Activated CD4-positive, CD25-positive, alpha-beta regulatory T cell (primary cell): ENCODE measurements around the gene CRYGB.
"Not testable (repeated sequence)": the region's sequence is repeated elsewhere in the genome, so short reads cannot be mapped to it uniquely, and the experiment has no call there.

Source experiments
- DNase-seq, 4 experiments: peaks; one replicate each; lab custom pipeline; 2025; lab: John Stamatoyannopoulos, UW

Gene CRYGB

DNA sequence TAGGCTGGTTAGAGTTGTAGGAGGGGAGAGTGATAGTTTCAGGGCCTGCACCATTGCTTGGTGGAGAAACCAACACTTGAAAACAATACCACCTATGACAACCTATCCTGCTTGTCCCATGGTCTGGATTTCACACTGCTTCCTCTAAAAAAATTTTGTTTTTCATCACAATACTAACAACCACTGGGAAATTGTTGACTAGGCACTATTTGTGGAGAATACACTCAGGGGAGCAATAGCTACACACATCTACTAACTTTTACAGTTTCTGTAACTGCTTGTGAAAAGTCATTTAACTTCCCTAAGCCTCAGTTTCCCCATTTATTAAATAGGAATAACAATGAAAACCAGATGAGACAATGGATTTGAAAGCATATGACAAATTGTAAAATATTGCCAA, 4.1 kb upstream of the CRYGB start:
- DNase-seq = no peak

DNA sequence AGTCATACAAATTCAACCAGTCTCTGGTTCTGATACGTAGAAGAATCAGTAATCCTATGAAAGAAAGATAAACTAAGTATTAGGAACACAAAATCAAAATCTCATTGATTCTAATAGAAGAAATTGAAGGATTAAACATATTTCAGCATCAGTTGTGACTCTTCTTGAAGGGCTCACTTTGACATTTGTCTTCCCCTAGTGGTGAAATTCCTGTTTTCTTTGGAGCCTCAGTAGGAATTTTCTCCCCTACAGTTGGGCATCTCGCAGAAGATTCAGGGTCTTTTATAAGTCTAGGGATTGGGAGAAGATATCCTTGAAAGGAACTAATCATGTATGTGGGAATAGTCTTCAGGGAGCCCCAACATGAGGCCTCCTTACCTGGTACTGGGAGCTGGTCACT, 2.8 kb upstream of the CRYGB start:
- no peak for DNase-seq

DNA sequence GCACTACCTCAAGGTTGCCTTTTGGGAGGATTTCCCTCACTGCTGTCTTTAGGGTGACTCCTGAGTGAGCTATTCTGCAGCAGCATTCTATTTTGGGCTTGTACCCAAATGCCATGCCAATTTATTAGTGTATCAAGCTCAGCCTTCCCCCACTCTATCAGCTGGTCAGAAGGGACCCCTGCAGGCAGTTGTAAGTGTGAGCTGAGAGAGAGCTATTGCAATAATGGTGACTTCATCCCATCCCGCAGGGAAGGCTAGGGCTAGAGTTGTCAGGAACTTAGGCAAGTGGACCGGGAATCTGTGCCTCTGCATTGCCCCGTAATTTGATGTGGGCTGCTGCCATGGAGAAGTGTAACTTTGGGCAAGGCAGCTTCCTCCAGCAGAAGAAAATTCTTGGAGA, 1.8 kb upstream of the CRYGB start:
- no peak for DNase-seq

DNA sequence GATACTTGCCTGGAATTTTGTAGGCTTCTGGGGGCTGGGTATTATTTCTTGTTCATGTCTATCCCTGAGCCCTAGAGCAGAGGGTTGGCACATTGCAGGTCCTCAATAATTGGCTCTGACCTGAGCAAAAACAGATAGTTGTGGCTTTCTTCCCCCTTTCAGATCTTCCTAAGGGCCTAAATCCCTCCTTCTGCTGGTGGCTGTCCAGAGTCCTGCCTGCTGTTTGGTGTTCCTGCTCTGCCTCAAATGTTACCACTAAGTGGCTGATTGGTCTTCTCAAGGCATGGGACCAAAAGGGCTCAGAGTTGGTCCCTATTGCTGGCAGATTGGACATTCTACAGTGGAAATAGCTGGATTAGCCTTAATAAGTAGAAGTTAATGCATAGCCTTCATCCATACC, 1.1 kb upstream of the CRYGB start:
- no peak for DNase-seq

DNA sequence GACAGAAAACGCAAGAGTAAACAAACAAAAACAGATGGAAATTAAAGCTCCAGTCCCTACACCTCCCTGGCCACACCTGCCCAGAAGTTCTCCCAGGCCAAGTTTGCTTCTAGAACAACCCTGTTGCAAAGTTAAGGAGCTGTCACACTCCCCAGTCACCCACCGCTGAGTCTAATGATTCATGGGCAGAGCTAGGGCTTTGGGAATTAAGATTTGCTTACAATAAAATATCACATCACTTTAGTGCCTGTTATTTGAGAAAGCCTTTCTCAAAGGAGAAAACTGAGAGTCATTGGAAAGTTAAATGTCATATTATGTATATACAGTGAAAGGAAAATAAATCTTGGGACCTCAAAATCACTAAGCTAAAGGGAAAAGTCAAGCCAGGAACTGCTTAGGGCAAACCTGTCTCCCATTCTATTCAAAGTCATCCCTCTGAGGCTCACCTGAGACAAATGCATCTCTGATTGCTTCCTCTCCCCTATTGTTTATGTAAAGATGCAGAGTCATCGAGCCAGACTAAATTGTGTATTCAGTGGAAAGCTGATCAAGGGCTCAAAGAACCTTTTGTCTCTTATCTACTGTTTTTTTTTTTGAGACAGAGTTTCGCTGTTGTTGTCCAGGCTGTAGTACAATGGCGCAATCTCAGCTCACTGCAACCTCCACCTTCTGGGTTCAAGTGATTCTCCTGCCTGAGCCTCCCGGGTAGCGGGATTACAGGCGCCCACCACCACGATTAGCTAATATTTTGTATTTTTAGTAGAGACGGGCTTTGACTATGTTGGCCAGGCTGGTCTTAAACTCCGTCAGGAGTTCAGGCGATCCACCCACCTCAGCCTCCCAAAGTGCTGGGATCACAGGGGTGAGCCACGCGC, 2.8 kb downstream of the CRYGB start:
- no peak for DNase-seq

DNA sequence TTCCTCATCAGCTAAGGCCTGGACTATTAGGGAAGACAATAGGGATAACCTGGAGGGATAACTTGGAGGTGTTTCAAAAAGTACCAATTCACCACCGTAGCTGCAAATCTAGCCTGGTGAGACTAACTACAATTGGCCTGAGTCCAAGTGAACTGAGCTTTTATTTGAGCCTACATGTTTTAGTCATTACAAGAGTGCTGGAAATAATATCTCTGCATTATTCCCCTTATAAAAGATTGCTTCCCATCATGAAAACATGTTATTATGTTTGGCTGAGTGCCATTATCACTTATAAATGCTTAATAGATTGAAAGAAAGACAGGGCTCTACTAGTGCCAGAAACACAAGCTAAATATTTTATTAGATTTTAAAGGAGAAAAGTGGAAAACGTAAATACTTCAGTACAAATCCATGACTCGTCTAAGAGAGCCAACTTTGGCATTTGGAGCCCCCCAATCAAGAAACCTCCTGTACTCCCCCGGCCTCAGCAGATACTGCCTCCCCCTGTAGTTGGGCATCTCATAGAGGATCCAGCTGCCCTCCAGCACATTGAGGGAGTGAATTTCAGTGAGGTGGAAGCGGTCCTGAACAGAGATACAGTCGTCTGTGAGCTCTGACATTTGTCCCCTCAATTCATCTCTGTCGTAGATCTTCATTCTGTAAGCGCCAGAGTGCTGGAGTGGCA, 3.6 kb downstream of the CRYGB start:
- no peak for DNase-seq

DNA sequence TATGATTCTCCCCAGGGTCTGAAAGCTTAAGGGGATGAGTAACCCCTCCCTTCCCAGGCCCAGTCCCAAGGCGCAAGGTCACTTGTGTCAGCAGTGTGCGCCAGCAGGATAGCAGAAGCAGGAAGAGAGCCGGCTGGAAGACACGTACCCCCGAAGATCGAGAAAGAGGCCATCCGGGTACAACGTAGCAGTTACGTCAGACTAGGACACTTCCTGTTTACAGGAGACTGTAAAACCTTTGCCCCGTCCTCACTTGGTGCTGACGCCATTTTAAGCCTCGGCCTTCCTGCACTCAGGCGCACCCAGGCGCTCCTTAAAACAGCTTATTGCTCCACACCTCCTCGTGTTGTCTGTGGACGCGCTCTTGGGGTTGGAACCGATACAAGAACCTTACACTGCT, 6.5 kb downstream of the CRYGB start:
- DNase-seq = no peak

DNA sequence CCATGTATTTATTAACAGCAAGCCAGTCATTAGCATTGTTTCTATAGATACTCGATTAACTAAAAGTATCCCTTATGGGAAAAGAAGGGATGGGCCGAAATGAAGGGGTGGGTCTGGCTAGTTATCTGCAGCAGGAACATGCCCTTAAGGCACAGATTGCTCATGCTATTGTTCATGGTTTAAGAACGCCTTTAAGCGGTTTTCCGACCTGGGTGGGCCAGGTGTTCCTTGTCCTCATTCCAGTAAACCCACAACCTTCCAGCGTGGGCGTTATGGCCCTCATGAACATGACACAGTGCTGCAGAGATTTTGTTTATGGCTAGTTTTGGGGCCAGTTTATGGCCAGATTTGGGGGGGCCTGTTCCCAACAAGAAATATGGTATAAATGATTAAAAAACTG, 7.6 kb downstream of the CRYGB start:
- DNase-seq = not testable (repeated sequence)

DNA sequence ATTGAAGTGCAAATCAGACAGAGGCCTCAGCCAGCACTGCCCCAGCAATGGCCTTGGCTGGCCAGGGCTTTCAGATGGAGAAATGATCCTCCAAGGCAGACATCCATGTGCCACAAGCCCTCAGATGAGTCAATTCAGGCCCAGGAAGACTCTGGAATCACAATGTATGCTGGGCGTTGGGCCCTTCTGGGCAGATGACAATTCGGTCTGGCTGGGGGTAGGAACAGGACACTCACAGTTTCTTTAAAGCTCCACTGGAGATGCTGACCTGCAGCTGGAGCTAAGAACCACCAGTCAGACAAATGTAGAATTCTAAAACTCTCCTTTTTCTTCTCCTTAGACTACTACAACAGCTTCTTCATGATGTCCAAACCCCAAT, 9.3 kb downstream of the CRYGB start:
- DNase-seq = no peak

DNA sequence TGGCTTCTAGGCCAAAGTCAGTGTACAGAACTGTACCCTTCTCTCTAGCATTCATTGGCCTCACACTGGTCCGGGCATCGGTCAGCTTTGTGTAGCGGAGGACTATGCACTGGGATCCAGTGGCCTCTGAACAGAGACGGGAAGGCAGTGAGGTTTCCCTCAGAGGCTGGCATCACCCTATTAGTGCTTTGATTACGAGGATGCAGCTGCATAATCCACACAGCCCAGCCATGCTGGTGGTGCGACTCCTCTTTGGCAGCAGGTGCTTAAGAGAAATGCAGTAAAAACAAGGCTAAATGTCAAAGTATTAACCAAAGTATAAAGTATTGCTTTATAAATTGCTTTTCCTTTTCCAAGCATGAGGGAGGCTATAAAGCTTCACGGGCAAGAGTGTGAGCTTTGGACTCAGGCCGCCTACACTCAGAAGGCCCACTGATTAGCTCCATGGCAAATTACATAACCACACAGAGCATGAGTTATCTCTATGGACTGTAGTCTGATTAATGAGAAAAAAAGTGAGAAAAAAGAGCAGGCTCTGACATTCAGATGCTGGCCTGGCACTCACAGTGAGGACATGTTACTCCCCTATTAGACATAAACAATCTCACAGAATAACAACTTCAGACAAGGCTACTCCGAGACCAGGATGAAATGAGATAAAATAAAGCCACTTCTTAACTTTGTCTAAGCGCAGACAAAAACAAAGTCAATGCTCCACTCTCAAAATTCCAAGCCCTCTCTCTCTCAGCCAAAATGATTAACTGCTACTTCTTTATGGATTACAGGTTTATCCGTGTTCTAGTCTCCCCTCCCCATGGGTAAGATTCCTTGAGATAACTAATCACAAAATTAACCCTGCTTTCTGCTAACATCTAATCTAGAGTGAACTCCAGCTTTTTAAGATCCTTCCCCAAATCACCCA, 9.9 kb downstream of the CRYGB start:
- no peak for DNase-seq

DNA sequence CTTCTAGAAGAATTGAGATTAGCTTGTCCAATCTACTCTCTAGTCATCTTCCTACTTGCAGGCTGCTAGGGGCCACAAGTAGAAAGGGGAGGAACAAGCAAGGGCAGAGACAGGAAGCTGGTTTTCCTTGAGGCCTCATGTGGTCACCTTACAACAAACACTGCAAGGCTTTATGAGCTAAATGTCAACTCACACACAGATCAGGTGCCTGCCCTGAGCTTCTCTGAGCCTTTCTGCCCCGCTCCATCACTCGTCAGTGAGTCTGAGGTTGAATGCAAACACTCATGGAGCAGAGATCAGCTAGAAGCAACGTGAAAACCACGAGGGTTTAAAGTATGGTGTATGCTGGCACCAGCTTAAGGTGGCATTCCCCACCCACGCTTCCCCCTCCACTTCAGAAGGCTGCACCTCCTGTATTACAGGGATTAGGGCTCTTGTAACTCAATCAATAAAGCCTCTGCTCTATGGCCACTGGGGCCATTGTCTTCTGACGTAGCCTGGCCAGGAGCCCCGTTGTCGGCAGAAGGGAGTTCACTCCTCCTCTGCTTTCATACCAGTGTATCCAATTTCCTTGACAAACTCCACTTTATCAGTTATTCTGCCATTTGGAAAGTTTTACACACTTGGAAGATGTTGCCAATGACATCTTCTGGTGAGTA, 10.9 kb downstream of the CRYGB start:
- DNase-seq = no peak

DNA sequence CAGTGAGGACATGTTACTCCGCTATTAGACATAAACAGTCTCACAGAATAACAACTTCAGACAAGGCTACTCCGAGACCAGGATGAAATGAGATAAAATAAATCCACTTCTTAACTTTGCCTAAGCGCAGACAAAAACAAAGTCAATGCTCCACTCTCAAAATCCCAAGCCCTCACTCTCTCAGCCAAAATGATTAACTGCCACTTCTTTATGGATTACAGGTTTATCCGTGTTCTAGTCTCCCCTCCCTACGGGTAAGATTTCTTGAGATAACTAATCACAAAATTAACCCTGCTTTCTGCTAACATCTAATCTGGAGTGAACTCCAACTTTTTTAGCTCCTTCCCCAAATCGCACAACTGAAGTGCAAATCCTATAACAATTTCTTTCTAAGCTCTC, 15.2 kb downstream of the CRYGB start:
- DNase-seq = no peak

DNA sequence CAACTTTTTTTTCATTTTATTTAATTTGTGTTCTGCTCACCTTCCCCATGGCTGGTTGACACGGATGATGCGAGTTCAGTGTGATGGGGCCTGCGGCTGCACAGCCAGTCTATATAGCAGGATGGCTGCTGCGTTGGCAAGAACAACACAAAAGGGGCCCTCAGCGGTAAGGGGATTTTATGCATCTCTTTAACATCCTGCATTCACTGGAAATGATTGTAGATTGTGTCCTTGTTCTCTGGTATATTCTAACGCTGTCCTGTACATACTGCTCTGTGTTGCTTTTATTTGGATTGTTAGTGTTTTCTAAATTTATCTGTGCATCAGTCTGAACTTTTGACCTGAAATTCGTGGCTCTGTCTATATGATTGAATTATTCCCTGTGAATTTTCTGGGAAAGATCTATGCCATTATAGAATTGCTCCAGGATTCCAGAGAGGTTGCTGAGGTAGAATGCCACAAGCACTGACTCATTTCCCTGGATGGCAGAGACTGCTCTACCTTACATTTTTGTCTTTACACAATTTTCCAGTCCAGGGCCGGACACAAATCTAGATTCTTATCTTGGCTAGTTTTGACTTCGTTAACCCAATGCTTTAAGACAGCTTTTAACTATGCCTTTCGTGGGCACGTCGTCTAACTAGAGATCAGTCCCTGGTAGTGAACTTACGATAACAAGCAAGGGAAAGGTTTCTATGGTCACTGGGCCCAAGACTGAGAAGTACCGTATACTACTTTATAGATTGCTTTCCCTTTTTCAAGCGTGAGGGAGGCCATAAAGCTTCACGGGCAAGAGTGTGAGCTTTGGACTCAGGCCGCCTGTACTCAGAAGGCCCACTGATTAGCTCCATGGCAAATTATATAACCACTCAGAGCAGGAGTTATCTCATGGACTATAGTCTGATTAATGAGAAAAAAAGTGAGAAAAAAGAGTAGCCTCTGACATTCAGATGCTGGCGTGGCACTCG, 15.9 kb downstream of the CRYGB start, which contains the start of gene CRYGC:
TSS of gene CRYGC (minus strand) at position 85 of the 968 bp plus-strand sequence. CDS start at position 49, 36 bp downstream.
- no peak for DNase-seq

DNA sequence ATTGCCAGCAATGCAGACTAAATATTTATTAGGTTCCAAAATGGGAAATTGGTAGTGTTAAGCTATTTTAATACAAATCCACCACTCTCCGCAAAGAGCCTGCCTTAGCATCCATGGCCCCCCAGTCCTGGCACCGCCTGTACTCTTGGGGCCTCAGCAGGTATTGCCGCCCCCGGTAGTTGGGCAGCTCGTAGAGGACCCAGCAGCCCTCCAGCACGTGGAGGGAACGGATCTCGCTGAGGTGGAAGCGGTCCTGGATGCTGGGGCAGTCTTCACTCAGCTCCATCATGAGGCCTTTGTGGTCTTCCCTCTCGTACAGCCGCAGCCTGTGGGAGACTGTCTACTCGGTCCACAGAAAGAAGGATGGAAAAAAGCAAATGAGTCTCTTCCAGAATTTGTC, 17.8 kb downstream of the CRYGB start:
- no peak for DNase-seq

DNA sequence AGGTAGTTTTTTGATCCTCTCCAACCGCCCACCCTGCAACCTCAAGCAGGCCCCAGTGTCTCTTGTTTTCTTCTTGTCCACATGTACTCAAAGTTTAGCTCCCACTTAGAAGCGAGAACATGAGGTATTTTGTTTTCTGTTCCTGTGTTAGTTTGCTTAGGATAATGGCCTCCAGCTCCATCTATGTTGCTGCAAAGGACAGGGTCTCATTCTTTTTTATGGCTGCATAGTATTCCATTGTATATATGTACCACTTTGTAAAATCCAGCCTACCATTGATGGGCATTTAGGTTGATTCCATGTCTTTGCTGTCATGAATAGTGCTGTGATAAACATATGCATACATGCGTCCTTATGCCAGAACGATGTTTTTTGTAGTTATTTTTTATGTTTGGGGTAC, 18.9 kb downstream of the CRYGB start:
- DNase-seq = no peak

DNA sequence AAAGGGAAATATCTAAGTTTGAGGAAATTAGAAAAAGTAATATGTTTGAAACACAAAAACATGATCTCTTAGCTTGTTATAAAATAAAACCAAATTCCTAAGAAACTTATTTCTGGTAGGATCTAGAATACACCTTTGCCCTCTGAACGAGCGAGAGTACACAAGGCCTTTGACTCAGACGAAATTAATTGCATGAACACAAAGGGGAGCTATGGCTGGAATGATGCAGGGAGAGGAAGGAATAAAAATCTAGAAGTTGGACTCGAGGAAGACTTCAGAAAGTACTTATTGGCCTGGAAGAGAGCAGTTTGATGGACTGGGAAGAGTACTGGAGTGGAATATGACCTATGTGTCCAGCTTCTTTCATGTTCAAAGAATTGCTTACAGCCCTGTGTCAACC, 20.7 kb downstream of the CRYGB start:
- DNase-seq = no peak

DNA sequence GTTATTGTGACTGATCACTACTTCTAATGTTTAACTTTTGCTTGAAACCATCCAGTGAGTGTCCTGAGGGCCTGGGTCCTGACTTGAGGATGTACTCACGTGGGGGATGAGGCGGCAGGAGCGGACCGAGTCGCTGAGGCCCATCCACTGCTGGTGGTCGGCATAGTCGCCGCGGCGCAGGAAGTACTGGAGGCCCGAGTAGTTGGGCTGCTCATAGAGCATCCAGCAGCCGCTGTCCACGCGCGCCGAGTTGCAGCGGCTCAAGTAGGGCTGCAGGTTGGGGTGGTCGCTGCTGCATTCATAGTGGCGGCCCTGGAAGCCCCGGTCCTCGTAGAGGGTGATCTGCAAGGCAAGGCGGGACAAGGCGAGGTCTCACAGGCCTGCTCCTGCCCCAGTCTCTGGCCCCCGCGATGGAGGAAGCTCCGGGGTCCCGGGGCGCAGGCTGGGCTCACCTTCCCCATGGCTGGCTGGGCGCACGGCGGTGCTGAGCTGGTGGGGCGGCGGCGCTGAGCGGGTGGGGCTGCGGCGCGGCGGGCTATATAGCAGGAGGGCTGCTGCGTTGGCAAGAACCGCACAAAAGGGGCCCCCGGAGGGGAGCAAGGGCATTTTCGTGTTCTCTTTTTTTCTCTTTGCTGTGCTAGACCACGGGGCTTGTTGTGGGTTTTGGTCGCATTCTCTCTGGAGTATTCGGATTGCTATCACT, 21.8 kb downstream of the CRYGB start, which contains the start of gene CRYGD:
TSS of gene CRYGD (minus strand) at position 512 of the 703 bp plus-strand sequence. CDS start at position 461, 51 bp downstream.
- not testable (repeated sequence) for DNase-seq

DNA sequence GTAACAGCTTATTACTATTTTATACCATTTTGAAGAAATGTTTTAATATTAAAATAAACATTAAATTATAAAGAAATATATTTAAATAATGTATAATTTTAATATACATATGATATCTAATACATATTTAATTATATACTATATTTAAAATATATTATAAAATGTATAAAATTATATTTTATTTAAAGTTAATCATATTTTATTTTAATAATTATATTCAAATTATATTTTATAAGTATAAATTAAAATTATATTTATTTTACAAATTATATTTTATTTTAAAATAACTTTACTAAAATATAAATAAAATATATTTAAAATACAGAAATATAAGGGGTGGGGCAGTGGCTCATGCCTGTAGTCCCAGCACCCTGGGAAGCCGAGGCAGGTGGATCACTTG, 23.7 kb downstream of the CRYGB start:
- no peak for DNase-seq

DNA sequence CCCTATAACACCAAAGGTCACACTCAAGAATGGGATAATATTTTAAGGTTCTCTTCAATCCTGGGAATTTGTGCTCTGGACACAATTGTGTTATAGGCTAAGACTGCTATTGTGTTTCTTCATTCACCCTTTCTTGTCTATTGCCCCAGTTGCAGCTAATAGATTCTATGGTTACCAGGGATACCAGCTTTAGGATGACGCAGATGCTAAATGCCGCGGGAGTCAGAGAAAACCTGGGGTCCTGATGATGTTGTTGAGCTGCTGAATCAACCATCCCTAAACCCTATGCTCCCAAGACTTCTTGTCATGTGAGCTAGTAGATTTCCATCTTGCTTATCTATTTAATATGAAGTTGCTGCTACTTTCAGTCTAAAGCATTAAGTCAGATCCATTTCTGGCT, 27.0 kb downstream of the CRYGB start:
- no peak for DNase-seq

DNA sequence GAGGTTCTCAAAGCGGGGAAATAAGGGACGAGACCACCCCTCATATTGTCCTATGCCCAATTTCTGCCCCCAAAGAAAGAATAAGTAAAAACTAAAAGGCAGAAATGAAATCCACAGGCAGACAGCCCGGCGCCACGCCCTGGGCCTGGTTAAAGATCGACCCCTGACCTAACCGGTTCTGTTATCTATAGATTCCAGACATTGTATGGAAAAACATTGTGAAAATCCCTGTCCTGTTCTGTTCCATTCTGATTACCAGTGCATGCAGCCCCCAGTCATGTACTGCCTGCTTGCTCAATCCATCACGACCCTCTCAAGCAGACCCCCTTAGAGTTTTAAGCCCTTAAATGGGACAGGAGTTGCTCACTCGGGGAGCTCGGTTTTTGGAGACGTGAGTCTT, 28.6 kb downstream of the CRYGB start:
- DNase-seq = not testable (repeated sequence)
